CD4-positive, alpha-beta T cell treated with Interleukin-21 for 1 hour (primary cell): ENCODE measurements around the gene SLC35G2.
"Not testable (repeated sequence)": the region's sequence is repeated elsewhere in the genome, so short reads cannot be mapped to it uniquely, and the experiment has no call there.

Experiments used
- DNase-seq: peaks from one replicate; pipeline ENCODE4 v3.0.0-alpha.2; 2020

Gene SLC35G2

GRCh38 chr3:136891934-136892855, 73.3 kb downstream of the SLC35G2 start:
- no peak for DNase-seq

GRCh38 chr3:136893848-136894443, 75.0 kb downstream of the SLC35G2 start:
- DNase-seq = no peak

- DNase-seq = not testable (repeated sequence)
Measured at GRCh38 chr3:136897171-136897570, 78.2 kb downstream of the SLC35G2 start.

GRCh38 chr3:136898549-136898948, 79.6 kb downstream of the SLC35G2 start:
- DNase-seq = no peak

GRCh38 chr3:136898954-136899353, 80.0 kb downstream of the SLC35G2 start:
- DNase-seq = no peak

- DNase-seq = peak; percentile 17
Measured at GRCh38 chr3:136899622-136900158, 80.8 kb downstream of the SLC35G2 start.

- DNase-seq = not testable (repeated sequence)
Measured at GRCh38 chr3:136900694-136901093, 81.8 kb downstream of the SLC35G2 start.

GRCh38 chr3:136901391-136901790, 82.5 kb downstream of the SLC35G2 start:
- no peak for DNase-seq

- not testable (repeated sequence) for DNase-seq
Measured at GRCh38 chr3:136902530-136902929, 83.6 kb downstream of the SLC35G2 start.

GRCh38 chr3:136903899-136904298, 85.0 kb downstream of the SLC35G2 start:
- DNase-seq = no peak

- no peak for DNase-seq
Measured at GRCh38 chr3:136904746-136905145, 85.8 kb downstream of the SLC35G2 start.
